GM18907 (cell line): Measurements from ENCODE around the gene PLPP1.
"Not testable (repeated sequence)": the region's sequence is repeated elsewhere in the genome, so short reads cannot be mapped to it uniquely, and the experiment has no call there.

ENCODE experiments used
- ATAC-seq: cut with Tn5 transposase; IDR thresholded peaks from one replicate; pipeline ENCODE4 v1.9.1; 2021; ENCODE audit warnings: mild to moderate bottlenecking, moderate library complexity; ENCODE audit not compliant: unreplicated experiment

The PLPP1 gene

DNA sequence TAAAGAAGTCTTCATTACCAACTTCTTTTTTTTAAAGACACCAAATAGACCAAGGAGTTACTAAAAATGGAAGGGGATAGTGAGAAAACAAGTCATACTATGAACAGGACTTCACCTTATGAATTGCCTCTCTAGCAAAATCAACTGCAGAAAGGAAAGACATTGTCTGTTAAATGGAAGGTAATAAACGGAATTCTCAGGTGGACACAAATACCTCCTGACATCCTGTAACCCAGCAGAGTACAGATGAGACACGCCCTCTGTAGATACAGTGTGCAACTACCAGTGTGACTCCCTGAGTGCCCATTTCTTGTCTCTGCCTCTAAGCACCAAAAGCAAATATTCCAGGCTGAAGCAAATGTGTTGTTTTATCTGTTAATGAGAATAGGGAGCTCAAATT lies 12.2 kb upstream of the PLPP1 start:
- no peak for ATAC-seq

DNA sequence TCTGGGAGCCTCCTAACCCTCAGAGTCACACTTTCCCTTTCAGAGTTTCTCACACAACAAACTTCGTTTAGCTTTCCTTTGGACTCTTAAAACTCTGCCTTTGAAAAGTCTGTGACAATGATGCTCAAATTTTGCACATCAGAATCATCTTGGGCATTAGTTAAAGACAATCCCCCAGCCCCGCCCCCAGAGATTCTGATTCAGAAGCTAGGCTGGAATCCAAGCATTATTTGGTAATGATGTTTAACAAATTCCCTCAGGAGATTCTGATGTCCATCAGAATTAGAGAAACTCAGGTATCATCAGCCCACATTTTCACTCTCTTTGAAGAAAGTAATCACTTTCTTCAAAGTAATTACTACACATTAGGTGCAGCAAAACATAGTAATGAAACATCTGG lies 9.6 kb upstream of the PLPP1 start:
- no peak for ATAC-seq

GRCh38 chr5:55541056-55541635 lies 6.4 kb upstream of the PLPP1 start:
- no peak for ATAC-seq

- no peak for ATAC-seq
Measured at GRCh38 chr5:55540525-55540924, 5.8 kb upstream of the PLPP1 start.

- ATAC-seq = no peak
Measured at GRCh38 chr5:55540024-55540423, 5.3 kb upstream of the PLPP1 start.

- ATAC-seq = peak; percentile 24
Measured at GRCh38 chr5:55538661-55539060, 3.9 kb upstream of the PLPP1 start.

- ATAC-seq = not testable (repeated sequence)
Measured at GRCh38 chr5:55537315-55537714, 2.6 kb upstream of the PLPP1 start.

DNA sequence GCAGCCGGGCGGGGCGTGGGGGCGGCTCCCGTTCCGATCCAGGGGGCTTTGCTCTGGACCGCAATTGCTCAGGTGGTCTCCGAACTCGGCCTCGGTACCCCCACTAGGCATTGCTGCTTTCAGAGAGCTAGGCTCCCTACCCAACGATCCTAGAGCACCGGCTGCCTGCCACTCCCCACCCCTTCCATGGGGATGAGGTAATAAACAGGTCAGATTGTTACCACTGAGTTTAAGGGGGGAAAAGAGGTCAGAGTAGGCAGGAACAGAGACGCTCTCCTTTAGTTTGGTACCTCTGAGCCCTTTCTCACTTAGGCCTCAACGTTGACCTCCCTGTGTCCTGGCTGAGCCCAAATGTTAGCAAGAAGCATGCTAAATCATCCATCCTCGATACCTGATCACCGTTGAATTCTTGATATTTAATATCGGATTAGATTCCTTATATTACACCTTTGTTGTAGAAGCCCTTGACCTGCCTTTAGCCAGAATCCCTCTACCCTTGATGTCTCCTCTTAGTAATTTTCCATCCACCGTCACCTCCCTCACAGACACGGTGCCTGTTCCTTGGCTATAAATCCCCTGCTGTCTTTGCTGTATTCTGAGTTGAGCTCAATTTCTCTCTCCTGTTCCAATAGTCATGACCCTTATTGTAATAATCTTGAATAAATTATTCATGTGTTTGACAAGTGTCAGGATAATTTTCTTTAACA lies 588 bp upstream of the PLPP1 start:
- peak; percentile 14 for ATAC-seq

DNA sequence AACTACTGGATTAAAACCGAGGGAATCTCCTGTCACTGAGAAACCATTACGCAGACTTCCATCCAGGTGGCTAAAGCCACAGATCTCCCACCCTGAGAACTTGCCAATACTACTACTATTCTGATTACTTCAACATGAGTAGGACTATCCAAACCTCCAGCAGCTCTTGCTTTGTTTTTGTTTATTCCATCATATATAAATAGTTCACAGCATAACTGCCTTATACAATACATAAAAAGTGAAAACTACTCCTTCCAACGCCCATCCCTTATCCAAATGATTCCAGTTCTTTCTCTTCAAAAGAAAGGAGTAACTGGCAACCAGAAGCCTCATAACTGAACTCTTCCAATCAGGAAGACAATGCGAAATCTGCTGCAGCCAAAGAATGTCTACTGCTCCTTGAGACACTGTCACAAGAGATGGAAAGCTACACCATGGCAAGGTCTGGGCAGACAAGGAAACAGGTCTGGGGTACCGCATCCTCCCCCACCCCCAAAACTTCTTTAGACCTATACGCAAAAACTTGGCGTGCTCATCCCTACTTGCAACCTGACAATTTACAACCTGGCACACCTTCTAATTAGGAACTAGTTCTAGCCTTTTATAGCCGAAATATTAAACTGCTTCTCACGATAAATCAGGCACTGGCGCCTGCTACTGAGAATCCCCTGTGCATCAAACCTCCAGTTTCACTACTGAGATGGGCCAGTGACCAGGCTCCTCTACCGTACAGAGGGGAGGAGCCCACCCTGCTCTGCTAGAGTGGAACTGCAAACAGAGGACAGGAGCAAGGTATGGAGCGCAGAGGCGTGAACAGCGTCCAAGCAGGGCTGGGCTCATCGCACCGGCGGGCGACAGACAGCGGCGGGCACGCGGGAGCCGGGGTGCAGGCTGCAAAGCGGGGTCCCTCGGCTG lies 986 bp downstream of the PLPP1 start:
- ATAC-seq = peak; percentile 58

DNA sequence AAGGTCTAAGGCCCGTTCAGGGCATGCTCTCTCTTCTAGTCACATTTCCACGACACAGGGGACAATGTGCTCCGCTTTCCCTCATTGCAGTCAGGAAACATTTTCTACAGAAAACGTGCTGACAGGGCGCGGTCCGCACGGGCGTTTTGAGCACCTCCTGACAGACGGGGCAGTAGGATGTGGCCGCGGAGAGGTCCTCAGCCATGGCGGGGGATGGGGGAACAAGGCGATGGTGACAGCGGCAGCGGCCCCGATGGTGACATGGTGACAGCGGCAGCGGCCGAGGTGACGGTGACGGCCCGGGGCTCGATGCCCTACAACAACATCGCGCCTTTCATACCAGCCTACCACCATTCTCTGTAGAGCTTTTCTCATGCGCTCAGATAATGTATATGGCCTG lies 4.1 kb downstream of the PLPP1 start:
- no peak for ATAC-seq

GRCh38 chr5:55524816-55525215 lies 9.9 kb downstream of the PLPP1 start:
- no peak for ATAC-seq

DNA sequence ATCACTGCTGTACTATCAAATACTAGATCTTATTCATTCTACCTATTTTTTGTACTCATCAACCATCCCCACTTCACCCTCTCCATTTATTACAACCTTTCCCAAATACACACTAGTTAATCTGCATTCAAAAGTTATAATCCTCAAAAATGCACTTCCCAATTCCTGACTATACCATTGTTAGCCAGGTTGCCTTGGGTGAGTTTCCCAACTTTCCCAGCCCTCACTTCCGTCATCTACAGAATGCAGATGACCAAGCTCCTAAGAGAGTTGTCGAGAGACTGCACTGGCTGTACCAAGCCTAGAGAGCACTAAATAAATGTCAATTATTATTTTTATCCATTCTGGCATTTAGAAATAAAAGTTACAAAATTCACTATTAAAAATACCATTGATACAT lies 11.5 kb downstream of the PLPP1 start:
- ATAC-seq = no peak

DNA sequence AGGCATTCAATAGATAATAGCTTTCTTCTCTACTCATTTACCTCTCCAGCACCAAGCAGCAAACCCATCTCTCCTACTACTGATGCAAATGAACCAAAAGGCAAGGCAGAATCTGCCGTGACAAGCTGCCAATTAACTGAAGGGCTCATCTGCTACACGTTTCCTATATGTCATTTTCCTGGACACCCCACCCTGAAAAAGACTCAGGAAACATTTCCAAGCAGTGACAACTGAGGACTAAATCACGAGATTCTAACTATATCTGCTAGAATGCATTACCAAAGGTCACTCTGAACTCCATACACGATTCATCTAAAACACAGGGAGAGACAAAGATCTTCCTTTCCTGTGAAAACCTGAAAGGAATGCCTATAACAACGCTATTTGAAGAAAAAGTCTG lies 12.9 kb downstream of the PLPP1 start:
- no peak for ATAC-seq

DNA sequence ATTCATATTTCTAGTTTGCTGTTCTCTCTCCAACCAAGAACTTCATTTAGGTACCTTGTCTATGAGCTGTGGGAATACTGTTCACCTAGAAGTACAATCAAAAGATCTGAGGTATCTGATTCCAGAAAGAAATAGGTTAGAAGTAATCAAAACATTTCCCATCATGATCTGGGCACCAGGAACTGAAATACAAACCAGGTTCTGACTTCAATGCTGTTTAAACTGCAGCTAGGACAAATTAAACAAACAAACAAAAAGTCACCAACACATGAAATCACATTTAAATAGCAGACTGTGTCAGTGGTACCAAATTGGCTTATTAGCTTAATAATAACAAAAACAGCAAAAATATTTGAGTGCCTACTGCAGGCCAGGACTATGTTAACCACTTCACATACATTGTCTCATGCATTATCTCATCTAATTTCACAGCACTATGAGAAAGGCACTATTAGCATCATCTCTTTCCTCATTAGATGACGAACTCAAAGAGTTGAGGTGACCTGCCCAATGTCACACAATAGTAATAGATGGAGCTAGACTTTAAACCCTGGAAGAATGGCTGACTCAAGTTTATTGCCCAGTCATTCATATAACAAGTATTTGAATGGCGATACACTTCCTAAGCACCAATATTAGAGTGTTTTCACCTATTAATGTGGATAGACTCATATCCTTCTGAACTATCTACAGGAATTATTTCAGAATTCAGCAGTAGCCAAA lies 14.5 kb downstream of the PLPP1 start:
- no peak for ATAC-seq

- no peak for ATAC-seq
Measured at GRCh38 chr5:55518831-55519390, 15.9 kb downstream of the PLPP1 start.

GRCh38 chr5:55517804-55518203 lies 17.0 kb downstream of the PLPP1 start:
- no peak for ATAC-seq

- no peak for ATAC-seq
Measured at GRCh38 chr5:55511010-55511409, 23.8 kb downstream of the PLPP1 start.

GRCh38 chr5:55510523-55510880 lies 24.3 kb downstream of the PLPP1 start:
- no peak for ATAC-seq

DNA sequence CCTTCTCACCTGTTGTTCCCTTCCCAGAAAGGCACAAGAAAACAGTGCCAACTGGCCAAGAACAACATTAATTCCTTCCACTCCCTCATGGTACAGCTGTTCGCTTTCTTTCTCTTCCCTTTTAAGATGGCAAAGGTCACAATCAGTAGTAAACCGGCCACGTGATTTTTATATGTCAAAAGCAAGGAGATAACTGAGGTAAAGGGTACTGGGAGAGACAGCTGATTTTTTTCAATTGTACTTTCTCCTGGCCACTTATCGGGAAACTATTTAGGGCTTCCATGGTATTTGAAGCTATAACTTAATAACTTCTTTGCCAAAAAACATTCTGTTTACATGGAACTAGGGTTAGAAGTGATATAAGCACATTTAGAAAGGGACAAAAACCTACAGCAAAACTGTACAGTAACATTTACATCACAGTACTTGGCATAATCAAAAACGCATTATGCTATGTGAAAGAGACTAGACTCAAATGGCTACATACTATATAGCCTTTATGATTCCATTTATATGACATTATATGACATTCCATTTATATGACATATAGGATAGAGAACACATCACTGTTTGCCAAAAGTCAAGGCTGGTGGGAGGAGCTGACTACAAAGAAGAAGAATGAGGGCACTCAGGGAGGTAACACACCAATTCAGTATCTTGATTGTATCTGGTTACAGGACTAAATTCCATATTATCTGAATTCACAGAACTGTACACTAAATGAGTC lies 24.8 kb downstream of the PLPP1 start:
- ATAC-seq = no peak

GRCh38 chr5:55509097-55509496 lies 25.7 kb downstream of the PLPP1 start:
- no peak for ATAC-seq
